ENCODE data around the gene C6orf89.
"Not testable (repeated sequence)": the region's sequence is repeated elsewhere in the genome, so short reads cannot be mapped to it uniquely, and the experiment has no call there.

C6orf89 gene

DNA sequence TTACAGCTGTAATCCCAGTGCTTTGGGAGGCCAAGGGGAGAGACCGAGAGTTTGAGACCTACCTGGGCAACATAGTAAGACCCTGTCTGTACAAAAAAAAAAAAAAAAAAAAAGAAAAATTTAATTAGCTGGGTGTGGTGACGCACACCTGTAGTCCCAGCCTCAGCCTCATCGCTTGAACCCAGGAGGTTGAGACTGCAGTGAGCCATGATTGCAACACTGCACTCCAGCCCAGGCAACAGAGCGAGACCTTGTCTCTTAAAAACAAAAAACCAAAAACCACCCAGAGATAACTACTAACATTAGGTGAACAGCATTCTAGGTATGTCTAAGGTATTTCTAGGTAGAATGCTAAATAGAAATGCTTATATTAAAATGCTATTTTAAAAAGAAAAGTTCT lies 47.8 kb downstream of the C6orf89 start:
- H3K4me3 ChIP-seq (ENCODE audit: low read depth, low read length): no peak overlapping the region
- ChIA-PET CTCF (interaction anchor here (1.0 to 1.1 kb wide), 2 partner anchors 81 to 167 kb away, joined by 3 to 6 read pairs; no protein-coding TSS in a partner anchor), POLR2A (no interaction called here)
- TF ChIP-seq, protein P1, sequence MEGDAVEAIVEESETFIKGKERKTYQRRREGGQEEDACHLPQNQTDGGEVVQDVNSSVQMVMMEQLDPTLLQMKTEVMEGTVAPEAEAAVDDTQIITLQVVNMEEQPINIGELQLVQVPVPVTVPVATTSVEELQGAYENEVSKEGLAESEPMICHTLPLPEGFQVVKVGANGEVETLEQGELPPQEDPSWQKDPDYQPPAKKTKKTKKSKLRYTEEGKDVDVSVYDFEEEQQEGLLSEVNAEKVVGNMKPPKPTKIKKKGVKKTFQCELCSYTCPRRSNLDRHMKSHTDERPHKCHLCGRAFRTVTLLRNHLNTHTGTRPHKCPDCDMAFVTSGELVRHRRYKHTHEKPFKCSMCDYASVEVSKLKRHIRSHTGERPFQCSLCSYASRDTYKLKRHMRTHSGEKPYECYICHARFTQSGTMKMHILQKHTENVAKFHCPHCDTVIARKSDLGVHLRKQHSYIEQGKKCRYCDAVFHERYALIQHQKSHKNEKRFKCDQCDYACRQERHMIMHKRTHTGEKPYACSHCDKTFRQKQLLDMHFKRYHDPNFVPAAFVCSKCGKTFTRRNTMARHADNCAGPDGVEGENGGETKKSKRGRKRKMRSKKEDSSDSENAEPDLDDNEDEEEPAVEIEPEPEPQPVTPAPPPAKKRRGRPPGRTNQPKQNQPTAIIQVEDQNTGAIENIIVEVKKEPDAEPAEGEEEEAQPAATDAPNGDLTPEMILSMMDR (IDR thresholded peaks at IDR 0.05; ENCODE audit: insufficient read depth, low read length, missing control alignments): no peak
- DNase-seq (ENCODE audit: low read depth, low spot score): no peak

DNA sequence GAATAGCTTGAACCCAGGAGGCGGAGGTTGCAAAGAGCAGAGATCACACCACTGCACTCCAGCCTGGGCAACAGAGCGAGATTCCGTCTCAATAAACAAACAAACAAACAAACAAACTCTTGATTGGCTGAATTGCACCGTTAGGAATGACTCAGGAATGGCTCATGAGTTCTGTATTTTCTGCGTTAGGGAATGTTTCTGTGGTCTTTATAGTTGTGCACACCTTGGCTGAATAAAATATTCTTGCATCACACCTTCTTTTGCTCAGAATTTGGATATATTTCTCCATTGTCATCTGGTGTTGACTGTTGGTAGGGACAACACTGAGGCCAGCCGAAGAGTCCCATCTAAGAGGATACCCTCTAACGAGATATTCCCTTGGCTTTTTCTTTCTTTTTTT lies 49.1 kb downstream of the C6orf89 start:
- ChIA-PET CTCF (no interaction called here), POLR2A (no interaction called here)
- H3K4me3 ChIP-seq (ENCODE audit: low read depth, low read length): no peak overlapping the region
- TF ChIP-seq, protein P1 (IDR thresholded peaks at IDR 0.05; ENCODE audit: insufficient read depth, low read length, missing control alignments): no peak
- no peak for DNase-seq (ENCODE audit: low read depth, low spot score)

DNA sequence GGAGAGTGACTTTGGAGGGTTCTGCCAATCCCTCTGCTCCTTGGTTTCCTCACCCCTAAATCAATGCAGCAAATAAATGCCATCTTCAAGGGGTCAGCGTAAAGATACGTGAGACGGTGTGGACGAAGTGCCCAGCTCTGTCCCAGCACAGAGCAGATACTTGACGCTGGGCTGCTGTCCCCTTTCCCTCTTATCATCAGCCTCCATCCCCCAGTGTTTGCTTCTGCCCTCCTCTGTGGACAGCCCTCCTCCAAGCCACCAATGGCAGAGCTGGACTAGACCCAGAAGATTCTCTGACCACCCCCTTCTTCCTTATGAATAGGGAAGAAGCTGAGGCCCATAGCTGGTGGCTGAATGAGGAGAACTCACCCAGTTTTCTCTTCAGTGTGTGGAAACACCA lies 51.1 kb downstream of the C6orf89 start:
- DNase-seq (ENCODE audit: low read depth, low spot score): no peak
- CTCF ChIA-PET: interaction anchor here (0.9 to 1.8 kb wide), 5 partner anchors 8 to 81 kb away, joined by 3 to 6 read pairs (median 3); no protein-coding TSS in a partner anchor
- POLR2A ChIA-PET: interaction anchor here (0.6 kb wide), 1 partner anchor 49 kb away, joined by 4 read pairs; the partner anchor contains the start of gene MTCH1
- TF ChIP-seq, protein P1 (IDR thresholded peaks at IDR 0.05; ENCODE audit: insufficient read depth, low read length, missing control alignments): no peak
- H3K4me3 ChIP-seq (ENCODE audit: low read depth, low read length): no peak overlapping the region

DNA sequence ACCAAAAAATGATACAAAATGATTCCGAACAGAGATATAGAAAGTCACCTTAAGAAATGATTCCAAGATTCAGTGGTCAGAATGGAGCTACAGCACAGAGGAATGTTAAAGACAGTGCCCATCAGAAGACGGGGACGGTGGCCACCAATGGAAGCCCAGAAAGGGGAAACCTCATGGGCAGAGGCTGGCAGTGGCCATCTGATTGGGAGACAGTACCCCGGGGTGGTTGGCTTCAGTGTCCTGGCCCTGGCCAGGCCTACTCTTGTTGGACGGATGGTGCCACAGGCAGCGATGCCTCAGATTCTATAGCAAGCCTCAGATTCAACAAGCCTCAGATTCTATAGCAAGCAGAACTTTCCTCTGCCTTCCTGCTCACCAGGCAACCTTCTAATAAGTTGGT lies 52.1 kb downstream of the C6orf89 start:
- CTCF ChIA-PET: interaction anchor here (1.1 kb wide), 1 partner anchor 7 kb away, joined by 3 read pairs; no protein-coding TSS in a partner anchor
- no peak overlapping the region for H3K4me3 ChIP-seq (ENCODE audit: low read depth, low read length)
- POLR2A ChIA-PET: no interaction called here

DNA sequence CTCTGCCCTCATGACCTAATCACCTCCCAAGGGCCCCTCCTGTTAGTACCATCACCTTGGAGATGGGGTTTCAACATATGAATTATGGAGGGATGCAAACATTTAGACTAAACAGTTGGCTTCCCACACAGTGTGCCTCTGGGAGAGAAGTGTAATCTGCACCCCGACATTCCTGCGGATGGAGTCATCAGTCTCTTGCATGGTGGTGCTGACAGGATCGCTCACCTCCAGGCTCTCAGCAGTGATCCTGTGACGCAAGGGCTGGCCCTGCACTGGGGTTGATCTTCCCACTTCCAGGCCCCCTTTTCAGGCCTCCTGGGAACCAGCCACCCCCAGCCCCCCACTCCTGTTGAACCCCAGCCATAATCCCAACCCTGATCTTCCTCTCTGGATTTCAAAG lies 52.8 kb downstream of the C6orf89 start:
- TF ChIP-seq, protein P1 (IDR thresholded peaks at IDR 0.05; ENCODE audit: insufficient read depth, low read length, missing control alignments): no peak
- no peak for DNase-seq (ENCODE audit: low read depth, low spot score)
- H3K4me3 ChIP-seq (ENCODE audit: low read depth, low read length): no peak overlapping the region
- ChIA-PET CTCF (interaction anchor here (1.4 kb wide), 1 partner anchor 12 kb away, joined by 3 read pairs; no protein-coding TSS in a partner anchor), POLR2A (interaction anchor here (0.6 kb wide), 1 partner anchor 21 kb away, joined by 3 read pairs; no protein-coding TSS in a partner anchor)

More for the DNA sequence above, 52.1 kb downstream of the C6orf89 start:
- DNase-seq (ENCODE audit: low read depth, low spot score): no peak
- TF ChIP-seq, protein P1 (IDR thresholded peaks at IDR 0.05; ENCODE audit: insufficient read depth, low read length, missing control alignments): no peak

DNA sequence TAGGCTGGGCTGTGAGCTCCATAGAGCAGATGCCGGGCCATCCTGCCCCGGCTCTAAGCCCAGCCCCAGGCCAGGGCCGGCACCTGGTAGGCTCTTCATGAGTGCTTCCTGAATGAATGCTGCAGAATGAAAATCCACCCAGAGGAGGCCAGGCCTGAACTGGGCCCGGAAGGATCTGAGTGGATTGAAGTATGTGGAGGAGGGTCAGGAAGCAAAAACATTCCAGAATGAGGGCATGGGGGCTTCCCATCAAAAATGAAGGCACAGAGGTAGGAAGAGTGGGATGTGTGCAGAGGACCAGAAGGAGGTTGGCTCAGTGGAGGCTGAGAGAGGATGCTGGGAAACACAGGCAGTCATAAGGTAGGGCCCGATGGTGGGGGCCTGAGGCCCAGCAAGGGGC lies 53.3 kb downstream of the C6orf89 start:
- POLR2A ChIA-PET: interaction anchor here (0.6 kb wide), 1 partner anchor 22 kb away, joined by 3 read pairs; no protein-coding TSS in a partner anchor
- DNase-seq (ENCODE audit: low read depth, low spot score); H3K4me3 ChIP-seq (ENCODE audit: low read depth, low read length): not testable (repeated sequence)
- CTCF ChIA-PET: interaction anchor here (1.4 kb wide), 1 partner anchor 11 kb away, joined by 3 read pairs; no protein-coding TSS in a partner anchor

DNA sequence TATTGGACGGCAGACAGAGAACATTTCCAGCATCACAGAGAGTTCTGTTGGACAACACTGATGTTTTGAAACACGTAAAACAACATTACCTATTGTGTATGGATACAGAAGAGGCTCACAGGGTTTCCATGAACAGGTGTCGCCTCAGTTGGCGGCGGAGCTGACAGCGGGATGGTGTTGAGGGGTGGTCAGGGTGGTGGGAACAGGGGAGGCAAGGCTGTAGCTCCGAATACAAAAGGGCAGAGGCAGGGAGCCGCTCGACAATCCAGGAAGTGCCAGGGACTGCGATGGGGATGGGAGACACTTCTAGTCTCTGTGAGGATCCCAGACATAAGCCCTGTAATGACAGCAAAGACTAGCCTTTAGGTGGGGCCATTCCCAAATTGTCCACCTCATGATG lies 54.3 kb downstream of the C6orf89 start:
- CTCF ChIA-PET: interaction anchor here (1.4 kb wide), 1 partner anchor 10 kb away, joined by 3 read pairs; no protein-coding TSS in a partner anchor
- TF ChIP-seq, protein P1 (IDR thresholded peaks at IDR 0.05; ENCODE audit: insufficient read depth, low read length, missing control alignments): no peak
- POLR2A ChIA-PET: no interaction called here
- no peak overlapping the region for H3K4me3 ChIP-seq (ENCODE audit: low read depth, low read length)
- no peak for DNase-seq (ENCODE audit: low read depth, low spot score)

DNA sequence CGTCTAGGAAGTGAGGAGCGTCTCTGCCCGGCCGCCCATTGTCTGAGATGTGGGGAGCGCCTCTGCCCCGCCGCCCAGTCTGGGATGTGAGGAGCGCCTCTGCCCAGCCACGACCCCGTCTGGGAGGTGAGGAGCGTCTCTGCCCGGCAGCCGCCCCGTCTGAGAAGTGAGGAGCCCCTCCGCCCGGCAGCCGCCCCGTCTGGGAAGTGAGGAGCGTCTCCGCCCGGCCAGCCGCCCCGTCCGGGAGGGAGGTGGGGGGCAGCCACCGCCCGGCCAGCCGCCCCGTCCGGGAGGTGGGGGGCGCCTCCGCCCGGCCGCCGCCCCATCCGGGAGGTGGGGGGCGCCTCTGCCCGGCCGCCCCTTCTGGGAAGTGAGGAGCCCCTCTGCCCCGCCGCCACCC lies 55.8 kb downstream of the C6orf89 start:
- DNase-seq (ENCODE audit: low read depth, low spot score); CTCF ChIA-PET; H3K4me3 ChIP-seq (ENCODE audit: low read depth, low read length); POLR2A ChIA-PET: not testable (repeated sequence)

DNA sequence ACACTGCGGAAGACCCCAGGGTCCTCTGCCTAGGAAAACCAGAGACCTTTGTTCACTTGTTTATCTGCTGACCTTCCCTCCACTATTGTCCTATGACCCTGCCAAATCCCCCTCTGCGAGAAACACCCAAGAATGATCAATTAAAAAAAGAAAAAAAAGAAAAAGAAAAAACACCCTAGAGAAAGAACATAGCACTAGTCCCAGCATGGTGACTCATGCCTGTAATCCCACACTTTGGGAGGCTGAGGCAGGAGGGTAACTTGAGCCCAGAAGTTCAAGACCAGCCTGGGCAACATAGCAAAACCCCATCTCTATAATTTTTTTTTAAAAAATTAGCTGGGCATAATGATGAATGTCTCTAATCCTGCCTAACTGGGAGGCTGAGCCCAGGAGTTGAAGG lies 56.6 kb downstream of the C6orf89 start:
- CTCF ChIA-PET; POLR2A ChIA-PET; H3K4me3 ChIP-seq (ENCODE audit: low read depth, low read length); DNase-seq (ENCODE audit: low read depth, low spot score): not testable (repeated sequence)
